NCI-H2227 treated with DMSO at 0.1 percent for 48 hours (cell line): ENCODE measurements around the gene CDC42BPG.

ENCODE experiments used
- DNase-seq: peaks from one replicate; lab custom pipeline; 2025; lab: John Stamatoyannopoulos, UW

CDC42BPG gene

GRCh38 chr11:64804346-64805210 is 39.9 kb downstream of the CDC42BPG start:
- no peak for DNase-seq

DNA sequence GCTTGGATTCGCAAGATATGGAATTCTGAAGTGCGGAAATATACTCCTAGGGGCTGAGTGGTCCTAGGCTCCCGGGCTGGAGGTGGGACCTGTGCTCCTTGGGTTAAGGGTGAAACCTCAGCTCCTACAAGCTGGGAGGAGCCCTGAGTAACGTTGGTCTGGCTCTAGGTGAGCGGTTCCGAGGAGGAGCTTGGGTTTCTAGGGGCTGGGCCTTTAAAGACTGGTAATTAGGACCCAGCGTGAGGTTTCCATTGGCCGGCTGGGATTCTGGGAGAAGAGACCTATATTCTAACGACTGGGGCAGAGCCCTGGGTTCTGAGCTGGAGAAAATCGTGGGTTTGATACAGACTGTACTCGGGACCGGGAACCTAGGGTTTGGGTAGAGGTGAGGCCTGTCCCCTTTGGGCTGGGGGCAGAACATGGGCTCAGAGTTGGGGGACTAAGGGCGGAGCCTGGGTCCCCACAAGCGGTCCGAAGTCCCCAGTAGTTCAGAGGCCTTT is 40.6 kb downstream of the CDC42BPG start:
- DNase-seq = no peak

DNA sequence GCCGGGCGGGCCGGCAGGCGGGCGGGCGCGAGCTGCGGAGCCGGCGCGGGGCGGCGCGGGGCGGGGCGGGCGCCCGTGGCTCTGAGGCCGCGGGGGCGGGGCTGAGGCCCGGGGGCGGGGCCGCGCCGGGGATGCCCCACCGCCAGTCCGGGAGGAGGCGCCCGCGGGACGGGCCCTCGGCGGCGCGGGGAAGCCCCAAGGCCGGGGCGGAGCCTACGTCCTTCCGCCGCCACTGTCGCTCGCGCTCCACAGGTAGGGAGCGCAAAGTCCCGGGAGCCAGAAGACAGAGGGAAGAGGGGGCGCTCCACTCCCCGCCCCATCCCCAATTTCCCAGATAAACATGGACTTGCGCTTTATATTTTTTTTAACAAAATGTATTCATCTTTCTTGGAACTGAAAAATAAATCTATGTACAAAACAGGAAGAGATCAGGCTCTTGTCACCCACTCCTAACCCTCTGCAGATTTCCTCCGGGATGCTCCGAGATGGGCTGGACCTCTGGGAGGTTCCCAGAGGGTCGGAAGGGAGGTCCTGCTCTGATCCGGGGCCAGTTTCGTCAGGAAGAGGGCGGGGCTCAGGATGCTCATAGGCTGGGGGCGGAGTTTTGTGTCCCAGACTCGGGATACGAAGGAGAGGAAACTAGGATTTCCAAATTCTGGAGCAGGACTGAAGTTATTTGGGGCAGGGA is 41.2 kb downstream of the CDC42BPG start, which contains the start of gene MAP4K2:
Gene MAP4K2 (minus strand): TSS at position 57 of the 688 bp plus-strand sequence. CDS start 65 bp downstream, outside the sequence.
- peak; percentile 88 for DNase-seq

GRCh38 chr11:64802370-64803157 is 41.9 kb downstream of the CDC42BPG start:
- DNase-seq = peak; percentile 45

GRCh38 chr11:64801561-64802369 is 42.7 kb downstream of the CDC42BPG start:
- no peak for DNase-seq

GRCh38 chr11:64801158-64801464 is 43.3 kb downstream of the CDC42BPG start:
- no peak for DNase-seq

GRCh38 chr11:64800303-64801157 is 43.9 kb downstream of the CDC42BPG start:
- no peak for DNase-seq

DNA sequence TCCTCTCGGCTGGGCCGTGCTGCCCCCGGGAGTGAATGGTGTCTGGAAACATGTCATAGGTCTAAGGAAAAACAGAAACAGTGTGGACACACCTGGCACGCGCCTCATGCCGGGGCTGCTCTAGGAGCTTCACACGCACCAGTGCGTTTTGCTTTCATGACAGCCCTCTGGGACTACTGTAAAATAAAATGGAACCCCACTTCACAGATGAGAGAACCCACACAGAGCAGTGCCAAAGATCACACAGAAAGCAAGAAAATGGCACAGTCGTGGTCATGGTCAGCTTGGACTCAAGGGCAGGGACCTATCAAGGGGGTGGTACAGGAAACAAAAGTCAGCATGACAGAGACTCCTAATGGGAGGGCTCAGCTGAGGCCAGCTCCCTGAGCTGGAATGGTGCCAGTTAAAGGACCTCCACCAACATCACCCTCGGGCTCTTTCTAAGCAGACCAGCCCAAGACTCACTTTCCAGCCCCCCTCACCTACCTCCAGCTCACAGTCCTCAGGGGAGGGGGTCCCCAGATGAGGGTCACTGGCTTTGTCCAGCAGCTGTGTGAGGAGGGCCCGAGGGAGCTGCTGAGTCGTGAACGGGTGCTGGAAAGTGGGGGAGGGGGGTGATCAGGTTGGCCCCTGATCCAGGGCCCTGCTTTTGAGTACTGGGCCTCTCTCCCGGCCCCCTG is 44.7 kb downstream of the CDC42BPG start:
- DNase-seq = no peak

- DNase-seq = no peak
Observed at GRCh38 chr11:64799256-64799622, 45.2 kb downstream of the CDC42BPG start.

DNA sequence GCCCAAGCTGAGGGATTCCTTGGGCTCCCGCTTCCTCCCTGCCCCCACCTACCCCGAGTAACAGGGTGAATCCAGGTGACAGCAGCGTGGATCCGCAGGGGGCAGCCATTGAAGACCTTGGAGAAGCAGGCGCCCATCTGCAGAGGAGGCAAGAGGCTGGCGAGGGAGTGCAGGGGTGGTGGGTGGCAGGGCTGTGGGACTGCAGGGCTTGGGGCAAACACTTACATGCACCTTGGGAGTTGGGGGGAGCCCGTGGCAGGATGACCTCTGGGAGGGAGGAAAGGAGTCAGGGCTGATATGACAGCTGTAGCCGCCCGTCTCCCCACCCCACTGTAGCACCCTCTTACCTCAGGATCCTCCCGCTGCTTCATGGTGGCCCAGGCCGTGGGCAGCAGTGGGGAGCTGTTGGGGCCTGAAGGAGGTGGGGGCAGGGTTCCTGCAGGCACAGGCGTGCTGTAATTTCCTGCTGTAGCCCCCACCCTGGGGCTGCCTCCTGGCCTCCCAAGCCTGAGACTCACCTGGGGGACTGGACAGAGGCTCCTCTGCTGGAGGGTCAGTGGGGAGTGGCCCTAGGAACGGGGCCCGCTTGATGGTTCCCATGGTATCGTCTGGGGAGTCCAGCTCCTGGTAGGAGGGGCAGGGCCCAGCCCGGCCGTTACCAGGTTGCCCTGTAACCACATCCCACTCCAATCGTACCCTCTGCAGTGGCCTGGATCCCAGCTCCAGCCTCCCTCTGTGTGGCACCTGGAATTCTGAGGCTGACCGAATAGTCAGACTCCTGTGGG is 47.5 kb downstream of the CDC42BPG start:
- DNase-seq = no peak

- DNase-seq = no peak
Observed at GRCh38 chr11:64796047-64796756, 48.3 kb downstream of the CDC42BPG start.

DNA sequence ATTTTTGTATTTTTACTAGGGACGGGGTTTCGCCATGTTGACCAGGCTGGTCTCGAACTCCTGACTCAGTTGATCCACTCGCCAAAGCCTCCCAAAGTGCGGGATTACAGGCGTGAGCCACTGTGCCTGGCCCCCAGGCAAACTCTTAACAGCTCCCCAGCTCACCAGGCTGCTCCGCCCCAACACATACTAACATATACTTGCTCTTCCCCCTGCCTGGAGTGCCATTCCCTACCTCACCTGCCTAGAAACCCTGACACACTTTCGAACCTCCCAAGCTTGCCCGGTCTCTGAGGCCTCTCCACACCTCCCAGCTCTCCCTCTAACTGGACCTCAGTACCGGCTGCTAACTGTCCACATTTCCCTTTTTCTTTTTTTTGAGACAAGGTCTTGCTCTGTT is 49.9 kb downstream of the CDC42BPG start:
- no peak for DNase-seq

DNA sequence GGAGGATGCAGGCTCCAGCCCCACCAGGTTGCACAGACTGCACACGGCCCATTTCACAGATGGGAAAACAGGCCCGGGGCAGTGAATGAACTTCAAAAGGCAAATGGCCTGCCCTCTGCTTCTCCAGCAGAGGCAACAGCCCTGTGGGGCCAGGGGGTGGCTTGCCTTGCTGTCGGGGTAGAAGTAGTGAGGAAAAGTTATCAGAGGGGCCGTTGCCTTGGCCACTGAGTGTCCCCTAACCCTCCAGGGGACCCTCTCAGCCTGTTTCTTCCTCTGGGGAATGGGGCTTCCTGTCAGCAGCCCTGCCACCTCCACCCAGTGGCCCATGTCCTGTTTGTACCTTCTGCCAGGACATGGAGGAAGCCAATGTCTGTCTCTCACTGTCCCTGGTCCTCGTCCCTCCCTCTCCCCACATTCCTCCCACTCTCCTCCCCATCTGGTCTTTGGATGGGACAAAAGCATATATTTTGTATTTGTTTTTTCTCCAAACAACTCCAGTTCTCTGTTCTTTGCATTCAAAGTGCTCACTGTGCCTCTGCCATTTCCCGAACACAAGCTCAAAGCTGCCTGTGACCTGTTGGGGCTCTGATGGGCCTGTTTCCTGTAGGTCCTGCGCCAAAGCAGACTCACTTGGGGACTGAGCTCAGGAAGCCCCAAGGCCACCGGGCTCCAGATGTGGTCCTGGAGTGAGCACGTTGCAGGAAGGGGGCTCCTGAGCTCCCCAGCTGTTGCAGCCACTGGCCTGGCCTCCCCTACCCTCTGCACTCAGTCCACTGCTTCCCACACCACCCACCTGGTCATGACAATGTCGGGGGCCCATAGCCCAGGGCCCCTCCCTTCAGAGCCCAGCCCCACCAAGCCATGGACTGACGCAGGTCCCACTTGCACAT is 50.9 kb downstream of the CDC42BPG start:
- DNase-seq = no peak

DNA sequence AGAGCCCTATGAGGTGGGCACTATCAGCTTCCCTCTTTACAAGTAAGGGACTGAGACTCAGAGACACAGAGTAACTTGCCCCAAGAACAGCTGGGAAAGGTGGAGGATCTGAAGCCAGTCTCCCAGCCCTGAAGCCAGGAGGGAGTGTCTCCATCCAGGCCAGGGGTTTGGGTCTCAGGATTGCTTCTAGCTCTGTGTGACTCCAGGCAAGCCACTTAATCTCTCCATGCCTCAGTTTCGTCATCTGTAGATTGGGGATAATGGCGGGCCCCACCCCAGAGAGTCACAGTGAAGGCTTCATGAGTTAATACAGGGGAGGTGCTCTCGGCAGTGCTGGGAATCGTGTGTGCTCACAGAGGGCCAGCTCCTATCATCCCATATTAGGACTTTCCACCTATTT is 52.0 kb downstream of the CDC42BPG start:
- DNase-seq = no peak

- no peak for DNase-seq
Observed at GRCh38 chr11:64791781-64792291, 52.6 kb downstream of the CDC42BPG start.

- no peak for DNase-seq
Observed at GRCh38 chr11:64790205-64791095, 54.0 kb downstream of the CDC42BPG start.
